Upper lobe of left lung (tissue), 6 donors: ENCODE results near the gene ZNF445. TPM values are rescaled to one million over a fixed set of nuclear protein-coding genes. Genes with fewer than 3 reads are reported as not detected.
A peak's percentile ranks its signal among the peaks of the same experiment; 100 is the strongest.

Experiments
- ATAC-seq, 2 donors: fragments of 200-7000 bp; cut with Tn5 transposase; one replicate each; pipeline ENCODE4 v1.9.1; 2022; ENCODE audit warnings: mild to moderate bottlenecking in 2 of 2, moderate library complexity in 2 of 2; ENCODE audit not compliant: low FRiP score in 2 of 2
- DNase-seq, 2 donors: peaks; one replicate each; pipeline ENCODE4 v3.0.0-alpha.2; 2019 to 2020
- H3K27ac ChIP-seq, 4 donors: fragments of 200-600 bp; sonication (generic); one replicate each; pipeline ENCODE4 v1.5.1; 2016 to 2019
- H3K27me3 ChIP-seq, 4 donors: fragments of 200-600 bp; sonication (generic); one replicate each; pipeline ENCODE4 v1.5.1; 2017 to 2019
- H3K36me3 ChIP-seq, 4 donors: fragments of 200-600 bp; sonication (generic); one replicate each; pipeline ENCODE4 v1.5.1; 2016 to 2019
- H3K4me1 ChIP-seq, 4 donors: fragments of 200-600 bp; sonication (generic); one replicate each; pipeline ENCODE4 v1.5.1; 2018 to 2019
- H3K4me3 ChIP-seq, 4 donors: fragments of 200-600 bp; sonication (generic); one replicate each; pipeline ENCODE4 v1.5.1; 2017 to 2019; ENCODE audit warnings: mild to moderate bottlenecking in 2 of 4, moderate library complexity in 1 of 4
- H3K9me3 ChIP-seq, 4 donors: fragments of 200-600 bp; sonication (generic); one replicate each; pipeline ENCODE4 v1.5.1; 2018 to 2019
- CTCF ChIP-seq, 6 experiments: fragments of 450-650 bp in 4 of 6; fragments of 200-600 bp in 2 of 6; sonication (generic) in 2 of 6; IDR thresholded peaks; one replicate each; pipeline ENCODE4 v1.5.1; 2016 to 2019; ENCODE audit warnings: antibody characterized with exemption in 6 of 6
- EP300 ChIP-seq, 4 donors: sonication (generic); formaldehyde crosslinking; IDR thresholded peaks; one replicate each; pipeline ENCODE4 v1.5.1; 2017; ENCODE audit warnings: antibody characterized with exemption in 4 of 4, control low read depth in 2 of 4
- POLR2A ChIP-seq, 4 donors: fragments of 450-650 bp; IDR thresholded peaks; one replicate each; pipeline ENCODE4 v1.5.1; 2016 to 2017; ENCODE audit warnings: antibody characterized with exemption in 4 of 4, mild to moderate bottlenecking in 2 of 4
- POLR2AphosphoS5 ChIP-seq, 2 donors: sonication (generic); formaldehyde crosslinking; IDR thresholded peaks; one replicate each; pipeline ENCODE4 v1.5.1; 2017; ENCODE audit warnings: antibody characterized with exemption in 2 of 2
- WGBS, 2 donors: methylation state at CpG; one replicate each; pipeline ENCODE4 v1.1.5; 2017 to 2018; 5-methylcytosine and 5-hydroxymethylcytosine counted together
- total RNA-seq, 6 donors: library from RNA; depleted of rRNA in 4 of 6; stranded (reverse); fragments of >200 nt in 4 of 6; gene quantifications; one replicate each; pipeline versions ENCODE4 v1.1.0 to v1.2.1, GENCODE V29; 2016 to 2021
- donor health status: DM: no; HTN: no; CAD: no; lungs with moderate emphysema.
- donor health status: DM: no; HTN: yes; CAD: no; lungs with severe emphysema.

The ZNF445 gene
- total RNA-seq, 6 donors from 2014 or later, result 6.7 to 20.0 (median 12.9) TPM

GRCh38 chr3:44442596-44443309 is 34.7 kb downstream of the ZNF445 start:
- Histone ChIP-seq H3K36me3 (peaks cover 4 to 32% (median 24%) of the 10 kb centered on the region in 4 donors), H3K4me1 (peaks cover 22 to 24% (median 23%) of the 10 kb centered on the region in 4 donors), H3K9me3 (no peaks in the 10 kb centered on the region), H3K4me3 (no peak overlapping the region), H3K27ac (peak overlapping the region in 1 of 4 donors; percentile 91), H3K27me3 (no peaks in the 10 kb centered on the region)
- no peak for ATAC-seq
- TF ChIP-seq POLR2AphosphoS5 (IDR thresholded peaks at IDR 0.05) (no peak), EP300 (IDR thresholded peaks at IDR 0.05) (no peak), POLR2A (IDR thresholded peaks at IDR 0.05) (no peak), CTCF (IDR thresholded peaks at IDR 0.05) (no peak)
- DNase-seq, result peak in 1 of 2 donors; percentile 13
- WGBS, 2 donors, result 68 to 72% methylated on average over 2 of the region's 2 CpGs

- Histone ChIP-seq H3K4me1 (peaks cover 22 to 24% (median 23%) of the 10 kb centered on the region in 4 donors), H3K27me3 (no peaks in the 10 kb centered on the region), H3K36me3 (peaks cover 0 to 10% (median 2%) of the 10 kb centered on the region in 4 donors), H3K9me3 (no peaks in the 10 kb centered on the region), H3K4me3 (peak overlapping the region in 3 of 4 donors; percentile 12 to 37 (median 30)), H3K27ac (peak overlapping the region; percentile 88 to 97 (median 92))
- TF ChIP-seq EP300 (IDR thresholded peaks at IDR 0.05) (peak in 2 of 4 donors; percentile 87 to 91), CTCF (IDR thresholded peaks at IDR 0.05) (no peak), POLR2A (IDR thresholded peaks at IDR 0.05) (peak in 3 of 4 donors; percentile 13 to 79 (median 64)), POLR2AphosphoS5 (IDR thresholded peaks at IDR 0.05) (peak; percentile 93 to 96)
- DNase-seq, result peak in 1 of 2 donors; percentile 93
- 3 to 7% methylated on average over 6 to 7 of the region's 7 CpGs for WGBS, 2 donors
- ATAC-seq, result peak; percentile 91 to 94
These were observed 37.8 kb downstream of the ZNF445 start for GRCh38 chr3:44439499-44440295.

GRCh38 chr3:44437800-44438199 is 39.7 kb downstream of the ZNF445 start:
- 90 to 93% methylated on average over 7 of the region's 7 CpGs for WGBS, 2 donors
- no peak for TF ChIP-seq CTCF (IDR thresholded peaks at IDR 0.05)
- no peak for TF ChIP-seq POLR2A (IDR thresholded peaks at IDR 0.05)
- TF ChIP-seq POLR2AphosphoS5 (IDR thresholded peaks at IDR 0.05), result no peak
- no peak for TF ChIP-seq EP300 (IDR thresholded peaks at IDR 0.05)
- Histone ChIP-seq H3K4me3 (no peak overlapping the region), H3K27ac (no peak overlapping the region), H3K27me3 (no peaks in the 10 kb centered on the region), H3K9me3 (no peaks in the 10 kb centered on the region), H3K4me1 (peaks cover 22 to 24% (median 23%) of the 10 kb centered on the region in 4 donors), H3K36me3 (no peaks in the 10 kb centered on the region)
- no peak for ATAC-seq
- no peak for DNase-seq

- no peaks in the 10 kb centered on the region for H3K9me3 ChIP-seq
- WGBS, 2 donors, result 91 to 100% methylated on average over 1 of the region's 1 CpG
- no peak overlapping the region for H3K27ac ChIP-seq
- H3K36me3 ChIP-seq, result no peaks in the 10 kb centered on the region
- no peaks in the 10 kb centered on the region for H3K27me3 ChIP-seq
- H3K4me1 ChIP-seq, result peaks cover 20 to 23% (median 21%) of the 10 kb centered on the region in 4 donors
- no peak overlapping the region for H3K4me3 ChIP-seq
- ATAC-seq (no peak), DNase-seq (no peak)
- TF ChIP-seq CTCF (IDR thresholded peaks at IDR 0.05) (no peak), EP300 (IDR thresholded peaks at IDR 0.05) (no peak), POLR2A (IDR thresholded peaks at IDR 0.05) (no peak), POLR2AphosphoS5 (IDR thresholded peaks at IDR 0.05) (no peak)
These were observed 41.3 kb downstream of the ZNF445 start for GRCh38 chr3:44436181-44436580.
